ENCODE measurements around the gene COX14.

The COX14 gene

DNA sequence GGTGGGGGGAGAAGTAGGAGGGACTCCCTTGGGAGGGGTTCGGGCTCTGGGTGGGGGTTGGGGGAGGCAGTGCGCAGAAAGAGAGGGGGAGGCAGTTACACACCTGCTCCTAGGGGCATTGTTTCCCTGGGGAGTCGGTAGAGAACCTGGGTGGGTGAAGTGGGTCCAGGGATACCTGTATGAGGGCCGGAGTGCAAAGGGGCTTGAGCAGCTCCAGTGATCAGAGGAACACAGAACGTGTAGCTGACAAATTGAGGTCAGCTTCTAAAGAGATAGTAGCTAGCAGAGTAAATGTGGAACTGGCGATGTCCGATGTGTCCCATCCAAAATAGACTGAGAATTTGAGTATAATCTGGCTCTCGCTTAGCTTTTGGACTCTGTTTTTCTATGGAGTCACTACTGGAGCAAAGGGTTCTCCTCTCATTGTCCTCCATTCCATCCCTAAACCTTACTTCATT, 26.4 kb upstream of the COX14 start:
- DNase-seq = no peak

- no peak for DNase-seq
Measured at GRCh38 chr12:50086148-50086547, 25.9 kb upstream of the COX14 start.

DNA sequence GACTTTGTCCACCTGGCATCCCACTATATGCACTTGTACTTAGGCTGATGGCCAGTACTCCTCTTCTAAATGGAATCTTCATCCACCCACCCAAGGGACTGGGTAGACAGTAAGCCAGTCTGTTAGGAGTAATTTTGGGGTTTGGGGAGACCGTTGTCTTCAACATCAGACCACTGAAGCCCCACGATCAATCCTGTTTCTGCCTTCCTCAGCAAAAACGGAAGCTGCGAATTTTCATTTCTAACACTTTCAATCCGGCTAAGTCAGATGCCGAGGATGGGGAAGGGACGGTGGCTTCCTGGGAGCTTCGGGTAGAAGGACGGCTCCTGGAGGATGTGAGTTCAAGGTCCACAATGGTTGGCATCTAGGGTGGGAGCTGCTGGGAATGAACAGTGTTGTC, 24.9 kb upstream of the COX14 start:
- DNase-seq = no peak

DNA sequence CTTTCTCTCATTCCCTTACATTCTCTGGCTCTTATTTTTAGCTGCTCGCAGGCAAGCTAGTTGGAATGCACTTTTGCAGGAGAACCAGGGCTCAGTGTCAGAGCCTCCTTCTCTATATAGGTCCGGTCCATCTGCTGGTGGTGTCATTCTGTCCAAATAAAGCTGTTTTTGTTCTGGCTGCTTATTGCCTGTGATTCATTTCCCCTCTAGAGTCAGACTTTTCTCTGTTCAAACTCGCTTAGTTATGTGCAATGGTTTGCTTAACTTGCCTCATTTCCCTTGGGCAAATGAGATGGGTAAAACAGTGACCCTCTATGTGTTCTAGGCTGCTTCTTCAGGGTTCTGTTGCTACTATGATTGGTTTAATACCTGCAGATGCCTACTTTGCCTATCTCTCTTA, 24.0 kb upstream of the COX14 start:
- peak; percentile 61 for DNase-seq

DNA sequence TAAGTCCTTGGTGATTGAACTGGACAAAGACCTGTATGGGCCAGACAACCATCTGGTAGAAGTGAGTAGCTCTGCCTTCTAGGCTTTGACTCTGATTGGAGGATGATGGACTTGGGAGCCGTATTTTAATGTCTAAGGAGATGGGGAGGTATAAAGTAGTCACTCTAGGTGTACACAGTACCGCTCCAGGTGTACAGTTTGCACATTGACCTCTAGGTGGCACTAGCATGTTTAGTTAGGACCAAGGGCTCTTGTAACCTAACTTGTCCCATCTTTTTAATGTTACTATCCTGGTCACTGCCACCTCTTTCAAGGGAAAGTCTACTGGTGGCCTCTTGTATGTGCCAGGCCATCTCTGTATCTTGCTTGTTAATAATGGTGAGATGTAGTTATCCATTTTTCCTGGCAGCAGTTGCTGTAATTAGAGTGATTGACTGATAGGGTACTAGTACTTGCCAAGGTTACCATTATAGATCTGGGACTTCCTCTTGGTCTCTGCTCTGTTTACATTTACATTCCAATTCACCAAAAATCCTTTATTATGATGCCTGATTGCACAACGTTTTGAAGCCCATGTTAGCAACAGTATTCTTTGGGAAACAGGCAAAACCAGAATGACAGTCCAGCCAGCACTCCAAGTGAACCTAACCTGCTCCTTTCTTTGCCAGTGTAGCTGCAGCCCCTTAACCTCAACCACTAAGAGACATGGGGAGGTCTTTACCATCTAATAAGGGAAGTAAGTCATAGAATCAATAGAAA, 23.3 kb upstream of the COX14 start:
- DNase-seq = peak; percentile 48

GRCh38 chr12:50089730-50090129, 22.3 kb upstream of the COX14 start:
- no peak for DNase-seq

DNA sequence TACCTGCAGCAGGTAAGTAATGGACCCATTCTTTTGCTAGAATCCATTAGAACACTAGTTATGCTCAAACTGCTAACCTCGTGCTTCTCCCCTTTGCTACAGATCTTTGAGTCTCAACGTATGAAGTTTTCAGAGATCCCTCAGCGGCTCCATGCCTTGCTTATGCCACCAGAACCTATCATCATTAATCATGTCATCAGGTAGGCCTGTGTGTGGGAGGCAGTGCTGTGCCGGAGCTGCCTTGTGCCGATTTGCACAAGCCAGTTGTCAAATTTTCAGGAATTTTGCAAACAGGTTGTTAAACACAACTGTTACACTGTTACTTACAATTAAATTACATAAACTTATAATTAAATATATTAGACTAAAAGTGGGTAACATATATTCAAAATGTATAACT, 21.6 kb upstream of the COX14 start:
- no peak for DNase-seq

- no peak for DNase-seq
Measured at GRCh38 chr12:50097952-50098351, 14.1 kb upstream of the COX14 start.

DNA sequence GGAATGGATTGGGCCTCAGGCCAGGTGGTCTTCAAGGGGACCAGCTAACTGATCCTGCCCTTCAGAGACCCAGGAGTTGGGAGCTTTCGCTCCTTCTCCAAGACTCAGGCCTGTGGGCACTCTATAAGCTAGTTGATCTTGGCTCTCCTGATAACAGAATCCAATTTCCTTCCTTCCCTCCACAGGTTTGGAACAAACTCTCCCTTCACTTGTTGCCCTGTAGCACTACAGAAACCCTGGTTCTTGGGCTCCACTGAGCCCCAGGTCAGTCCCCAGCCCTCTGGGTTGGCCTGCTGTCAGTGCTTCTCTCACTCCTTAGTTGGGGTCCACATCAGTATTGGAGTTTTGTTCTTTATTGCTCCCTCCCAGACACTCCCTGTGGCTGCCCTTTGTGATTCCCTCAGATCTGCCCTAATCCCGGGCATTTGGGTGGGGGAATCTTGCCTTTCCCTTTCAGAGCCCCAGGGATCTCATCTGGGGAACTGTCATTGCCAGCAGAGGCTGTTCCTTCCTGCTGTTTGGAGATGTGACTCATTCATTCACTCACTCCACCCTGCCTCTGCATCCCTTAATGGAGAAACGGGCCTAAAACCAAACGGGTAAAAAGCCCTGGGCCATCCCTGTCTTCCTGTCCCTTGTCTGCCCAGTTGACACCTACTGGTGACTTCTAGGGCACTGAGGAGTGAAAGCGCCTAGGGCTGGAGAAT, 12.6 kb upstream of the COX14 start:
- peak; percentile 27 for DNase-seq

- no peak for DNase-seq
Measured at GRCh38 chr12:50100561-50100960, 11.5 kb upstream of the COX14 start.

DNA sequence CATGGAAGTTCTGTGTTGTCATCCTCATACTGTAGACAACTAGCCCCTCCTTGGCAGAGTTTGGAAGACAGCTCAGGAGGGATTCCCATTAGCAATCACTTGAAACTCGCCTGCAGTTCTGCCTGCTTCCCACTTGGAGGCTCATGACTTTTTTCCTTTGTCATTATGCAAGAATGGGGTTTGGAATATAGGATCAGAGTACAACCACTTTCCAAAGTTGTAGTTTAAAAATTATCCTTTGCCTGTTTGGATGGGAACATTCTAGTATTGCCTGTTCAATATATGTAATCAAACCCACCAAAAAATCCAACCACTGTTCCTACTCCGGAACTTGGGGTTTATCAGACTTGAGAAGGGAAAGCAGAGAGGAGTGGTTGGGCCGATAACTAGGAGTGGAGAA, 10.4 kb upstream of the COX14 start:
- DNase-seq = peak; percentile 49

DNA sequence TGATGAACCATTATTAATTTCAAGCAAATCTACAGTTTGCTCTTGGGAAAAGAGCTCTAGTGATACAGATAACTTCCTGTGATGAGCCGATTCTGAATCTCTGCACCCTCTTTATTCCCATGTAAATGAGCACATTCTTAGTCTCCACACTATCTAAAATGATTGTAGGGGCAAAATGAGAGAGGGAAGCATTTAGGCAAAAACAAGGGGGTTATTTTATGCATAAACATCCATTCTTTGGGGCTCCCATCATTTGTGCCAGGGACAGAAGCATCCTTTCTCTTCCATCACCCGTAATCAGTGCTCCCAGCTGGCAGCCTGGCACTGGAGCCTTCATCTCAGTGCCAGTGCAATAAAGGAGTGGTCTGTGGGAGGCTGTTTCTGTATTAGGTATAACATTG, 9.9 kb upstream of the COX14 start:
- no peak for DNase-seq

GRCh38 chr12:50102646-50103309, 9.3 kb upstream of the COX14 start:
- DNase-seq = no peak

DNA sequence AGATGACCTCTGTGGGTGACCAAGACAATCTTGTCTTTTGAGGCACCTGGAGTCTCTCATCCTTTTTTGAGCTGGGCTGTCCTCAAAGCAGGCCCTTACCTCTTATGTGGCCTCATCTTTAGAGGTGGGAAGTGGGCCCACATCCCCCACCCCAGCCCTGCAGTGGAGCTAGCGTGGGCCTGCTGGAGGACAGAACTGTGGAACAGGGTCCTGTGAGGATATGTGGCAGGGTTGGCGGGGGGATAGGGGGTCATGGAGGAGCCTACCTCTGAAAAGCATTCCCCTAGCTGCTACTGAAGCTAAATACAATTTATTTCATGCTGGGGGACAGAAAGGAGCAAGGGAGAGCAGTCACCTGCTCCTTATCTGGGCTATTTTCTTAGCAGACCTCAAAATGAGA, 8.7 kb upstream of the COX14 start:
- no peak for DNase-seq

DNA sequence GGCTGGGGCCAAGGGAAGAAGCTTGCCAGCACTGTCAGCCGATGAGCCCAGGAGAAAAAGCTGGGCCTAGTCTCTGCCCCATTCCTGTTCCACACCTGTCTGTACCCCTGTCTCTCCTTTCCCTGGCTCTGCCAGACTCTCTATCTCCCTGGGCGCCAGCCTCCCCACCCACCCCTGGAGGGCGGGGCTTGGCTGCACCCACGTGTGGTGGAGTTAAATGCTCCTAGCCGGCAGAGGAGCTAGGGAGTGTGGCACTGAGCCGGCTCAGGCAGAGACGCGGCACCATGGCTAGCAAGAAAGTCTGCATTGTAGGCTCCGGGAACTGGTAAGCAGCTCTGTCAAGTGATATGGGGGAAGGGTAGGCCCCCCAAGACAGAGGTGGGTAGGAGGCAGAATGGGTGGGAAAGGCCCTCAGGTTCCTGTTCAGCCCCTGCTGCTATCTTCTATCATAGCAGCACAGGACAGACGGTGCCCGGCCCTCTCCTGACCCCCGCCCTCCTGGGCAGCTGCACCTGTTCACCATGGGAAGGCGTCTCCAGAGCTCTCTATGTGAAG, 8.2 kb upstream of the COX14 start, which contains the start of gene GPD1:
Gene GPD1, plus strand, starts transcription at position 242 of the 555 bp plus-strand sequence. Its CDS starts 43 bp downstream, at position 285.
- no peak for DNase-seq

GRCh38 chr12:50104417-50105366, 7.3 kb upstream of the COX14 start:
- DNase-seq = no peak

DNA sequence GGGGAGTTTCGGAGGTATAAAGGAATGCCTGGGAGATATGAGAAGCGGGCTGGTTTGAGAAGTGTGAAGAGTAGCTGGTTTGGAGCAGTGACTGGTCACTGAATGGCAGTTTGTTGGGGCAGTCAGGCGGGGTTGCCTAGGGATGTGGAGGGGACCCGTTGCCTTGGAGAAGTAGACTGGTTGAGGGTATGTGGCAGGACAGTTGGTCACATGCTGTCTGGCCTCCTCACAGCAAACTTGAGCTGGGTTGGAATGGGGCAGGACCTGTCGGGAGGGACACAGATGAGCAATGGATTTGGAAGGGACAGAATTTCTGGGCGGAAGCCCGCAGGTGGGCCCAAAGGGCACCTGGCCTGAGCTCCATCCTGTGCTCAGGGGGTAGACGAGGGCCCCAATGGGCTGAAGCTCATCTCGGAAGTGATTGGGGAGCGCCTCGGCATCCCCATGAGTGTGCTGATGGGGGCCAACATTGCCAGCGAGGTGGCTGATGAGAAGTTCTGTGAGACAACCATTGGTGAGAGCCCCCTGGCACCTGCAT, 6.1 kb upstream of the COX14 start:
- DNase-seq = no peak

- DNase-seq = no peak
Measured at GRCh38 chr12:50106907-50107306, 5.1 kb upstream of the COX14 start.

DNA sequence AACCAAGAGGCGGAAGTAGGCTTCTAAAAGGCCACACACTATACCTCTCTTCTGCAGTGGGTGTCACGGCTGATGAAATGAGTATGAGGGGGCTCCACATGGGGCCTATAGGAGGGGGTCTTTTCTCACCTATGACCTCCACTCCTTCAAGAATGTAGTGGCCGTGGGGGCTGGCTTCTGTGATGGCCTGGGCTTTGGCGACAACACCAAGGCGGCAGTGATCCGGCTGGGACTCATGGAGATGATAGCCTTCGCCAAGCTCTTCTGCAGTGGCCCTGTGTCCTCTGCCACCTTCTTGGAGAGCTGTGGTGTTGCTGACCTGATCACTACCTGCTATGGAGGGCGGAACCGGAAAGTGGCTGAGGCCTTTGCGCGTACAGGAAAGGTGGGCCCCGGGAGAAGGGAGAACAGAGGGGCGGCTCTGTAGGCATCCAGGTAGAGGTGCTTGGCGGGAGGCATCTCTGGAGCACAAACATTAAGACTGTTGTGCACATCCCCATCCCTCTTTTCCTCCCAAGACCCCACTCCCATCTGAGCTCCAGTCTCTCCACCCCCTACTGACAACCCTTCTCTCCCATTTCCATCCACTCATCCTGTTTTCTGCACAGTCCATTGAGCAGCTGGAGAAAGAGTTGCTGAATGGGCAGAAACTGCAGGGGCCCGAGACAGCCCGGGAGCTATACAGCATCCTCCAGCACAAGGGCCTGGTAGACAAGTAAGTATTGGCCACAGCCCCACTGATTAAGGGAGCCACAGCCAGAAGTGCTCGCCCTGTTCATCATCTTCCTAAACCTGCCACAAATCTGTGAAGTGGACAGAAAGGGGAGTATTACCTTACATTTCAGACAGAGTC, 4.4 kb upstream of the COX14 start:
- DNase-seq = no peak

DNA sequence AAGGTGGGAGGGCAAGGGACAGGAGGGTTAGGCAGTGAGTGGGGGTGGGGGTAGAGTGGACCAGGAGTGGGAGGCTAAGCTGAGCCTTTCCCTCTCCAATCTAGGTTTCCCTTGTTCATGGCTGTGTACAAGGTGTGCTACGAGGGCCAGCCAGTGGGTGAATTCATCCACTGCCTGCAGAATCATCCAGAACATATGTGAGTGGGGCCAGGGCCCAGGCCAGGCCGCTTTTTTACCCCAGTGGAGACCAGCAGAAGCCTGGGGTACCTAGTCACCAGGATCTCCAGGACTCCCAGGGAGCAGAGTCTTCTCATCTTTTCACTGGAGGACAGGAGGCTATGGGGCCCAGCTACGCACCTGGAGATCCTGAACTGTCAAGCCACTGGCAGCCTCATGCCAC, 2.7 kb upstream of the COX14 start:
- DNase-seq = no peak

DNA sequence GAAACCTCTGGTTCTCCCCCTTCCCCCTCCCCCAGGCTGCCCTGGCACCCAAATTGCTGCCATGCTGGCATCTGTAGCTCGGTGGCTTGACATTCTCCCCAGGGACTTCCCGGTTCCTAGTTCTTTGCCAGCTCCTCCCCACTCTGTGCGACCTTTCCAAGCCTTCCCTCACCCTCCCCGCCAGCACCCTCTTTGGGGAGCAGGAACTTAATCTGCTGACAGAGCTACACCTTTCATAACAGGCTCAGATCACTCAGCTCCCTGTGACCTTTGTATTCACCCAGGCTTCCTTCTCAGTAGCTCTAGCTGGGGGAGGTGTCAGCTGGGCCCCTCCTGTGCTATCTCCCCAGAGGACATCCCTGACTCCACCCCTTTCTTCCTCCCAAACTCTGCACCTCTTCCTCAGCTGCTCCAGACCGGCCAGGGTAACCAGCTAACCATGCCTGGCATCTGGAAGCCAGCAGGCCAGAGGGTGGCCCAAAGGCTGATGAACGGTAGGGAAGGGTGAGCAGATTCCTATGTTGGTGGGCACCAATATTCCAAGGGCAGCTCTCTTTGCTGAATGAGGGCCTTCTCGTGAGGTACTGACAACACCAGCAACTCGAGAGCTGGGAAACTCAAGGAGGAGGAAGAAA, 1.8 kb upstream of the COX14 start:
- DNase-seq = no peak

Measured in HCEC 1CT (cell line).